Liver (tissue), 9 donors: Measurements from ENCODE around the gene BRI3. TPM values are rescaled to one million over a fixed set of nuclear protein-coding genes. Genes with fewer than 3 reads are reported as not detected.

Source experiments
- DNase-seq: peaks from one replicate; pipeline ENCODE4 v3.0.0-alpha.2; 2017; ENCODE audit warnings: low spot score
- H3K27ac ChIP-seq, 2 donors: one replicate each; pipeline ENCODE4 v1.7.0; 2013; ENCODE audit warnings: inconsistent platforms in 2 of 2, low read length in 2 of 2, control low read depth in 1 of 2, low read depth in 1 of 2, mild to moderate bottlenecking in 1 of 2
- H3K27me3 ChIP-seq, 4 donors: one replicate each; pipeline versions ENCODE4 v1.6.1 to v1.7.0; 2013; ENCODE audit warnings: low read length in 3 of 4, inconsistent platforms in 1 of 4, mild to moderate bottlenecking in 1 of 4, moderate library complexity in 1 of 4; ENCODE audit not compliant: control insufficient read depth in 4 of 4, insufficient read depth in 4 of 4
- H3K36me3 ChIP-seq, 4 donors: one replicate each; pipeline versions ENCODE4 v1.6.1 to v1.7.0; 2013; ENCODE audit warnings: low read length in 3 of 4, mild to moderate bottlenecking in 3 of 4, low read depth in 1 of 4, moderate library complexity in 1 of 4; ENCODE audit not compliant: control insufficient read depth in 4 of 4, insufficient read depth in 3 of 4
- H3K4me1 ChIP-seq, 4 donors: one replicate each; pipeline versions ENCODE4 v1.6.1 to v1.7.0; 2013; ENCODE audit warnings: low read length in 3 of 4, mild to moderate bottlenecking in 3 of 4, moderate library complexity in 1 of 4; ENCODE audit not compliant: control insufficient read depth in 4 of 4, insufficient read depth in 4 of 4
- H3K4me3 ChIP-seq, 3 donors: one replicate each; pipeline versions ENCODE4 v1.6.1 to v1.7.0; 2013; ENCODE audit warnings: low read length in 3 of 3, control low read depth in 1 of 3, low read depth in 1 of 3, mild to moderate bottlenecking in 1 of 3
- H3K9ac ChIP-seq, 2 donors: one replicate each; pipeline ENCODE4 v1.7.0; 2013; ENCODE audit warnings: low read length in 2 of 2, mild to moderate bottlenecking in 2 of 2, moderate library complexity in 2 of 2, control low read depth in 1 of 2, low read depth in 1 of 2
- H3K9me3 ChIP-seq, 4 donors: one replicate each; pipeline versions ENCODE4 v1.6.1 to v1.7.0; 2013; ENCODE audit warnings: low read length in 3 of 4; ENCODE audit not compliant: control insufficient read depth in 4 of 4
- EGR1 ChIP-seq, 2 donors: IDR thresholded peaks; 2 replicates each; pipeline ENCODE4 v1.6.1; 2016 to 2018; ENCODE audit warnings: antibody characterized with exemption in 2 of 2, low read depth in 2 of 2
- FOXA1 ChIP-seq: IDR thresholded peaks from 2 replicates; pipeline ENCODE4 v1.6.1; 2016; ENCODE audit warnings: antibody characterized with exemption
- HNF4A ChIP-seq, 2 donors: conservative IDR thresholded peaks; 2 replicates each; pipeline ENCODE4 v1.6.1; 2016; ENCODE audit warnings: antibody characterized with exemption in 2 of 2, mild to moderate bottlenecking in 2 of 2
- HNF4G ChIP-seq: IDR thresholded peaks from 2 replicates; pipeline ENCODE4 v1.6.1; 2016; ENCODE audit warnings: antibody characterized with exemption
- JUND ChIP-seq, 2 donors: IDR thresholded peaks; 2 replicates each; pipeline ENCODE4 v1.6.1; 2016; ENCODE audit warnings: antibody characterized with exemption in 2 of 2
- MAX ChIP-seq: IDR thresholded peaks from 2 replicates; pipeline ENCODE4 v1.6.1; 2016; ENCODE audit warnings: antibody characterized with exemption
- NR2F2 ChIP-seq: IDR thresholded peaks from 2 replicates; pipeline ENCODE4 v1.6.1; 2016; ENCODE audit warnings: antibody characterized with exemption
- REST ChIP-seq: IDR thresholded peaks from 2 replicates; pipeline ENCODE4 v1.6.1; 2016; ENCODE audit warnings: antibody characterized with exemption, mild to moderate bottlenecking
- RXRA ChIP-seq, 2 donors: IDR thresholded peaks; 2 replicates each; pipeline ENCODE4 v1.6.1; 2017 to 2018; ENCODE audit warnings: antibody characterized with exemption in 2 of 2, mild to moderate bottlenecking in 1 of 2
- SP1 ChIP-seq: IDR thresholded peaks from 2 replicates; pipeline ENCODE4 v1.6.1; 2018; ENCODE audit warnings: antibody characterized with exemption, mild to moderate bottlenecking
- TAF1 ChIP-seq: conservative IDR thresholded peaks from 2 replicates; pipeline ENCODE4 v1.6.1; 2016; ENCODE audit warnings: antibody characterized with exemption, mild to moderate bottlenecking
- YY1 ChIP-seq: IDR thresholded peaks from 2 replicates; pipeline ENCODE4 v1.6.1; 2016; ENCODE audit warnings: antibody characterized with exemption, mild to moderate bottlenecking
- ZBTB33 ChIP-seq: IDR thresholded peaks from 2 replicates; pipeline ENCODE4 v1.6.1; 2016; ENCODE audit warnings: antibody characterized with exemption
- WGBS: extraction: QIAGEN DNeasy Blood & Tissue Kit; methylation state at CpG from one replicate; pipeline ENCODE4 v1.1.7; 2013; 5-methylcytosine and 5-hydroxymethylcytosine counted together
- polyA plus RNA-seq, 2 donors: library from polyadenylated mRNA; stranded (reverse) in 1 of 2; unstranded in 1 of 2; fragments of 200-250 nt in 1 of 2; fragments of >200 nt in 1 of 2; fragmentation: Nextera tagmentation in 1 of 2; extraction: Ambion mirVana in 1 of 2; gene quantifications; one replicate each; pipeline versions ENCODE4 v1.2.1 to v1.2.3, GENCODE V29; 2013 to 2015
- total RNA-seq, 2 donors: library from RNA; depleted of rRNA; stranded (reverse); fragments of >200 nt; gene quantifications; one replicate each; pipeline ENCODE4 v1.2.3, GENCODE V29; 2014
- TF ChIP-seq, protein P1 (sequence below): fragments of 150-350 bp; IDR thresholded peaks from 2 replicates; pipeline ENCODE4 v1.5.1; 2017; ENCODE audit warnings: improper control_type of control experiment, low read depth, low read length; ENCODE audit not compliant: missing input control
- TF ChIP-seq, protein P2 (sequence below): IDR thresholded peaks from 2 replicates; pipeline ENCODE4 v1.6.1; 2016; ENCODE audit warnings: antibody characterized with exemption
- donor health status: healthy.
- donor health status: healthy.
- donor health status: healthy.
- donor health status: healthy.
- donor health status: healthy.

Gene BRI3
- total and polyA plus RNA-seq, 4 donors, result 14.0 to 80.4 (median 49.7) TPM

- WGBS, result 82% methylated on average over 22 of the region's 22 CpGs
- H3K36me3 ChIP-seq, result peaks cover 3 to 34% (median 19%) of the 10 kb centered on the region in 4 donors
- DNase-seq, result no peak
- no peaks in the 10 kb centered on the region for H3K9me3 ChIP-seq
- no peaks in the 10 kb centered on the region for H3K27me3 ChIP-seq
- TF ChIP-seq EGR1 (IDR thresholded peaks at IDR 0.05; ENCODE audit: low read depth in 2 of 2), result no peak
- TF ChIP-seq REST, result no peak
- TF ChIP-seq, protein P1, sequence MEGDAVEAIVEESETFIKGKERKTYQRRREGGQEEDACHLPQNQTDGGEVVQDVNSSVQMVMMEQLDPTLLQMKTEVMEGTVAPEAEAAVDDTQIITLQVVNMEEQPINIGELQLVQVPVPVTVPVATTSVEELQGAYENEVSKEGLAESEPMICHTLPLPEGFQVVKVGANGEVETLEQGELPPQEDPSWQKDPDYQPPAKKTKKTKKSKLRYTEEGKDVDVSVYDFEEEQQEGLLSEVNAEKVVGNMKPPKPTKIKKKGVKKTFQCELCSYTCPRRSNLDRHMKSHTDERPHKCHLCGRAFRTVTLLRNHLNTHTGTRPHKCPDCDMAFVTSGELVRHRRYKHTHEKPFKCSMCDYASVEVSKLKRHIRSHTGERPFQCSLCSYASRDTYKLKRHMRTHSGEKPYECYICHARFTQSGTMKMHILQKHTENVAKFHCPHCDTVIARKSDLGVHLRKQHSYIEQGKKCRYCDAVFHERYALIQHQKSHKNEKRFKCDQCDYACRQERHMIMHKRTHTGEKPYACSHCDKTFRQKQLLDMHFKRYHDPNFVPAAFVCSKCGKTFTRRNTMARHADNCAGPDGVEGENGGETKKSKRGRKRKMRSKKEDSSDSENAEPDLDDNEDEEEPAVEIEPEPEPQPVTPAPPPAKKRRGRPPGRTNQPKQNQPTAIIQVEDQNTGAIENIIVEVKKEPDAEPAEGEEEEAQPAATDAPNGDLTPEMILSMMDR, result no peak
- TF ChIP-seq SP1, result no peak
- TF ChIP-seq NR2F2, result no peak
- no peak for TF ChIP-seq TAF1
- no peak for TF ChIP-seq JUND (IDR thresholded peaks at IDR 0.05)
- no peak for TF ChIP-seq HNF4A (conservative IDR thresholded peaks at IDR 0.05)
- TF ChIP-seq ZBTB33, result no peak
- no peak for TF ChIP-seq HNF4G
- TF ChIP-seq, protein P2, sequence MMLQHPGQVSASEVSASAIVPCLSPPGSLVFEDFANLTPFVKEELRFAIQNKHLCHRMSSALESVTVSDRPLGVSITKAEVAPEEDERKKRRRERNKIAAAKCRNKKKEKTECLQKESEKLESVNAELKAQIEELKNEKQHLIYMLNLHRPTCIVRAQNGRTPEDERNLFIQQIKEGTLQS, result no peak
- no peak overlapping the region for H3K4me3 ChIP-seq
- H3K4me1 ChIP-seq, result peaks cover 0 to 13% (median 6%) of the 10 kb centered on the region in 4 donors
- H3K9ac ChIP-seq, result no peak overlapping the region
- H3K27ac ChIP-seq, result no peak overlapping the region
Observed at GRCh38 chr7:98305951-98306535, 24.6 kb downstream of the BRI3 start.

DNA sequence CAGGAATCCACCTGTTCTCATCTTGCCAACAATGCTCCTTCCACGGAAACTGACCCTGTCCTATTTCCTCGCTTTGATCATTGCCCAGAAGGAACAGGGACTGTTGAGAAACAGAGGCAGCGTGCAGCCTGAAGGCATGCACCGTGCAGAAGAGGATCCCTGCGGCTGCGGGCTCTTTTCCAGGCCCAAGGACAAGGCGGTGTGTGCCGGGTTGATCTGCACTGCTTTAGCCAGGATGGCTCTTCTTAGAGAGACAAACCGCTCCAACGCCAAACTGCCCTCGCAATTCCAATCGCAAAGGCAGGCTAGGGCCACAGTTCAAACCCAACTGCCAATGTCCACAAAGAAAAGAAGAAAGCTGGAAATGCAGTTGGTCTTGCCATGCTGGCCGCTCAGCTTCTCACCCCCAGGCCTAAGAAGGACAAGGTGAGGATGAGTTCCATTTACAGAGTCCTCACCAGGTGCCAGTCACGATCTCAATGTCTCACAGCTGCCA lies 26.5 kb downstream of the BRI3 start:
- H3K4me3 ChIP-seq, result no peak overlapping the region
- DNase-seq, result no peak
- H3K4me1 ChIP-seq, result no peaks in the 10 kb centered on the region
- H3K36me3 ChIP-seq, result peaks cover 6 to 37% (median 25%) of the 10 kb centered on the region in 4 donors
- TF ChIP-seq HNF4A (conservative IDR thresholded peaks at IDR 0.05) (no peak), NR2F2 (no peak), MAX (no peak), RXRA (IDR thresholded peaks at IDR 0.05) (no peak), REST (no peak), YY1 (no peak), EGR1 (IDR thresholded peaks at IDR 0.05; ENCODE audit: low read depth in 2 of 2) (no peak), SP1 (no peak), TAF1 (no peak), JUND (IDR thresholded peaks at IDR 0.05) (no peak), FOXA1 (no peak)
- TF ChIP-seq, protein P2, result no peak
- H3K9me3 ChIP-seq, result no peaks in the 10 kb centered on the region
- no peak overlapping the region for H3K9ac ChIP-seq
- H3K27me3 ChIP-seq, result no peaks in the 10 kb centered on the region
- WGBS, result 86% methylated on average over 14 of the region's 14 CpGs
- H3K27ac ChIP-seq, result no peak overlapping the region
